IPS-15b (cell line): ENCODE results near the gene COMT.

ENCODE experiments used
- H3K27me3 ChIP-seq: one replicate; pipeline ENCODE4 v1.6.1; 2013; ENCODE audit warnings: low read length; ENCODE audit not compliant: control insufficient read depth, insufficient read depth
- H3K36me3 ChIP-seq: one replicate; pipeline ENCODE4 v1.6.1; 2013; ENCODE audit warnings: low read length; ENCODE audit not compliant: control insufficient read depth, insufficient read depth
- H3K4me1 ChIP-seq: one replicate; pipeline ENCODE4 v1.6.1; 2013; ENCODE audit warnings: mild to moderate bottlenecking, low read length; ENCODE audit not compliant: control insufficient read depth, insufficient read depth
- H3K4me3 ChIP-seq: one replicate; pipeline ENCODE4 v1.5.1; 2013; ENCODE audit warnings: low read depth, low read length
- H3K9ac ChIP-seq: one replicate; pipeline ENCODE4 v1.6.1; 2013; ENCODE audit warnings: low read depth, mild to moderate bottlenecking, low read length
- H3K9me3 ChIP-seq: one replicate; pipeline ENCODE4 v1.6.1; 2013; ENCODE audit warnings: mild to moderate bottlenecking, low read length; ENCODE audit not compliant: control insufficient read depth, insufficient read depth

The COMT gene

GRCh38 chr22:19957445-19957844, 15.9 kb downstream of the COMT start:
- H3K4me1 ChIP-seq = peaks cover 2% of the 10 kb centered on the region
- no peak overlapping the region for H3K9ac ChIP-seq
- H3K4me3 ChIP-seq = no peak overlapping the region
- no peaks in the 10 kb centered on the region for H3K27me3 ChIP-seq
- no peaks in the 10 kb centered on the region for H3K36me3 ChIP-seq
- no peaks in the 10 kb centered on the region for H3K9me3 ChIP-seq

GRCh38 chr22:19958083-19959042, 16.8 kb downstream of the COMT start:
- H3K36me3 ChIP-seq = no peaks in the 10 kb centered on the region
- H3K9ac ChIP-seq = no peak overlapping the region
- peaks cover 5% of the 10 kb centered on the region for H3K4me1 ChIP-seq
- H3K27me3 ChIP-seq = no peaks in the 10 kb centered on the region
- H3K9me3 ChIP-seq = no peaks in the 10 kb centered on the region
- H3K4me3 ChIP-seq = peak overlapping the region; percentile 70

GRCh38 chr22:19959043-19959586, 17.5 kb downstream of the COMT start:
- H3K4me3 ChIP-seq = peak overlapping the region; percentile 70
- no peak overlapping the region for H3K9ac ChIP-seq
- no peaks in the 10 kb centered on the region for H3K9me3 ChIP-seq
- H3K36me3 ChIP-seq = no peaks in the 10 kb centered on the region
- H3K27me3 ChIP-seq = no peaks in the 10 kb centered on the region
- peaks cover 5% of the 10 kb centered on the region for H3K4me1 ChIP-seq

- Histone ChIP-seq H3K27me3 (no peaks in the 10 kb centered on the region), H3K4me1 (peaks cover 5% of the 10 kb centered on the region), H3K9me3 (no peaks in the 10 kb centered on the region), H3K9ac (no peak overlapping the region), H3K4me3 (peak overlapping the region; percentile 35), H3K36me3 (no peaks in the 10 kb centered on the region)
These were observed 18.3 kb downstream of the COMT start for GRCh38 chr22:19959587-19960490.

- Histone ChIP-seq H3K36me3 (no peaks in the 10 kb centered on the region), H3K9me3 (no peaks in the 10 kb centered on the region), H3K4me3 (no peak overlapping the region), H3K9ac (no peak overlapping the region), H3K27me3 (no peaks in the 10 kb centered on the region), H3K4me1 (peaks cover 5% of the 10 kb centered on the region)
These were observed 19.1 kb downstream of the COMT start for GRCh38 chr22:19960491-19961200.

- Histone ChIP-seq H3K9me3 (no peaks in the 10 kb centered on the region), H3K27me3 (no peaks in the 10 kb centered on the region), H3K4me1 (peaks cover 5% of the 10 kb centered on the region), H3K9ac (no peak overlapping the region), H3K4me3 (no peak overlapping the region), H3K36me3 (no peaks in the 10 kb centered on the region)
These were observed 19.6 kb downstream of the COMT start for GRCh38 chr22:19961201-19961580.

GRCh38 chr22:19961868-19962245, 20.3 kb downstream of the COMT start:
- H3K9ac ChIP-seq = no peak overlapping the region
- no peaks in the 10 kb centered on the region for H3K36me3 ChIP-seq
- no peak overlapping the region for H3K4me3 ChIP-seq
- no peaks in the 10 kb centered on the region for H3K27me3 ChIP-seq
- peaks cover 5% of the 10 kb centered on the region for H3K4me1 ChIP-seq
- H3K9me3 ChIP-seq = no peaks in the 10 kb centered on the region

GRCh38 chr22:19962246-19962908, 20.8 kb downstream of the COMT start:
- no peaks in the 10 kb centered on the region for H3K36me3 ChIP-seq

GRCh38 chr22:19962909-19963806, 21.6 kb downstream of the COMT start:
- Histone ChIP-seq H3K9me3 (no peaks in the 10 kb centered on the region), H3K36me3 (no peaks in the 10 kb centered on the region), H3K27me3 (no peaks in the 10 kb centered on the region), H3K9ac (no peak overlapping the region), H3K4me3 (no peak overlapping the region), H3K4me1 (peaks cover 5% of the 10 kb centered on the region)

More at GRCh38 chr22:19962246-19962908, 20.8 kb downstream of the COMT start:
- no peak overlapping the region for H3K9ac ChIP-seq
- H3K4me3 ChIP-seq = no peak overlapping the region
- peaks cover 5% of the 10 kb centered on the region for H3K4me1 ChIP-seq
- H3K9me3 ChIP-seq = no peaks in the 10 kb centered on the region
- H3K27me3 ChIP-seq = no peaks in the 10 kb centered on the region

GRCh38 chr22:19963863-19964642, 22.5 kb downstream of the COMT start:
- Histone ChIP-seq H3K4me3 (no peak overlapping the region), H3K4me1 (peaks cover 5% of the 10 kb centered on the region), H3K36me3 (peaks cover 3% of the 10 kb centered on the region), H3K9me3 (no peaks in the 10 kb centered on the region), H3K9ac (no peak overlapping the region), H3K27me3 (no peaks in the 10 kb centered on the region)
